ENCODE results near the gene RAP1A. TPM values are rescaled to one million over a fixed set of nuclear protein-coding genes. Genes with fewer than 3 reads are reported as not detected.

RAP1A gene
- total and polyA plus RNA-seq, 11 donors, result 52.6 to 134 (median 99.1) TPM

DNA sequence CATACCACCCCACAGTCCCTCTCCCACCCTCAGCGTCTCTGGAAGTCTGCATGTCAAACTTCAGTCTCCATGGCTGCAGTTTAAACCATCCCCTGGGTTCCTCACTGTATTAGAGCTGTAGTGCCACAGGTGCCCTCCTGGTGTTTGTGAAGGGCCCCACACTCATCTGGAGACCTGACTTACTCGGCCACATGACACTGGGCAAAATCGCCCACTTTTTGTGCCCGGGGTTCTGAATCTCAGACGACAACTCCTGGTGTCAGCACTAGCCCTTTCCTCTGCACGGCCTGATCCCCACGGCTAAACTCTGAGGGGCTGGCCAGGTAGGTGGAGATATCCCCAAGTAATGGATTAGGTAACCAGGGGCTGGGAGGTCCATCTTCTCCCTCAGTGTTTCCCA lies 113.1 kb downstream of the RAP1A start:
- TF ChIP-seq, protein P1, sequence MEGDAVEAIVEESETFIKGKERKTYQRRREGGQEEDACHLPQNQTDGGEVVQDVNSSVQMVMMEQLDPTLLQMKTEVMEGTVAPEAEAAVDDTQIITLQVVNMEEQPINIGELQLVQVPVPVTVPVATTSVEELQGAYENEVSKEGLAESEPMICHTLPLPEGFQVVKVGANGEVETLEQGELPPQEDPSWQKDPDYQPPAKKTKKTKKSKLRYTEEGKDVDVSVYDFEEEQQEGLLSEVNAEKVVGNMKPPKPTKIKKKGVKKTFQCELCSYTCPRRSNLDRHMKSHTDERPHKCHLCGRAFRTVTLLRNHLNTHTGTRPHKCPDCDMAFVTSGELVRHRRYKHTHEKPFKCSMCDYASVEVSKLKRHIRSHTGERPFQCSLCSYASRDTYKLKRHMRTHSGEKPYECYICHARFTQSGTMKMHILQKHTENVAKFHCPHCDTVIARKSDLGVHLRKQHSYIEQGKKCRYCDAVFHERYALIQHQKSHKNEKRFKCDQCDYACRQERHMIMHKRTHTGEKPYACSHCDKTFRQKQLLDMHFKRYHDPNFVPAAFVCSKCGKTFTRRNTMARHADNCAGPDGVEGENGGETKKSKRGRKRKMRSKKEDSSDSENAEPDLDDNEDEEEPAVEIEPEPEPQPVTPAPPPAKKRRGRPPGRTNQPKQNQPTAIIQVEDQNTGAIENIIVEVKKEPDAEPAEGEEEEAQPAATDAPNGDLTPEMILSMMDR (IDR thresholded peaks at IDR 0.05), result no peak
- TF ChIP-seq POLR2A (IDR thresholded peaks at IDR 0.05), result no peak
- no peaks in the 10 kb centered on the region for H3K27me3 ChIP-seq
- peak overlapping the region in 11 of 12 donors; percentile 66 to 100 (median 78) for H3K27ac ChIP-seq
- ATAC-seq, result no peak
- peaks cover 0 to 8% (median 4%) of the 10 kb centered on the region in 9 donors for H3K36me3 ChIP-seq
- H3K4me3 ChIP-seq, result no peak overlapping the region
- DNase-seq, result no peak
- intact Hi-C loops (cut with DNase I), result no loop called here
- H3K9me3 ChIP-seq, result no peaks in the 10 kb centered on the region
- WGBS, 4 donors, result 85 to 91% (median 90%) methylated on average over 7 of the region's 7 CpGs
- peaks cover 23 to 99% (median 84%) of the 10 kb centered on the region in 12 donors for H3K4me1 ChIP-seq

DNA sequence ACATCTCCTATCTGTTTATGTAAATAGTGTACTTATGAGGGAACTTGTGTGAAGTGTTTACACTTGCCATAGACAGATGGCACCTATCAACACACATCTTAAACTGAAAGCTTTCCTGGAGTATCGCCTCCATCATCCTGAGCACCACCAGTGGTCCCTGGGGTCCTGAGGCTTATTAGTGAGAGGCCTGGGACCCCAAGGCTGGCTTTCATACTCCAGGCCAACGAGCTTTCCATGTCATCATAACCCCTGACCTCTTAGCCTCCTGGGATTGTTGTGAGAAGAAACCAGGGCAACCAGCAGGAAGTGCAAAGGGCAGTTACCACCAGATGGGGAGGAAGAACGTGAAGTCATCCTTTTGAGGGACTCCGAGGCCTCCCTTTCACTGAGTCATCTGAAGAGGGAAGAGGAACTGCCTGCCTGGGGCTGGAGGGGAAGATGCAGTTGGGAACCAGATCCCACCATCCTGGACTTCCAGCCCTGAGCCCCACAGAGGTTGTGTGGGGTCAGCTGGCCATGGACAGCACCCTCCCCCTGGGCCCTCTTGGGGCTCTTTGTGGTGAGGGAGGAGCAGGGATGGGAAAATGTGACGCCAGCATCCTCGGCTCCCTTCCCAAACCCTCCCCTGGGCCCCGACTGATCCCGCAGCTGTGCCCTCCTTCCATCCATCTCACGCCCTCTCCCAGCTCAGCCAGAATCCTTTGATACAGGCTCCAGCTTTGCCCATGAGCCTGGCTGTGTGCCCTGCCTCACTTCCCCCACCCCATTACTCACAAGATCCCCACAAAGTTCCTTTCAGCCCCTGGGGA lies 113.8 kb downstream of the RAP1A start:
- peak overlapping the region in 2 of 12 donors; percentile 26 to 28 for H3K4me3 ChIP-seq
- no peaks in the 10 kb centered on the region for H3K27me3 ChIP-seq
- intact Hi-C loops (cut with DNase I), result no loop called here
- DNase-seq, result peak; percentile 77 to 86 (median 81)
- TF ChIP-seq POLR2A (IDR thresholded peaks at IDR 0.05), result peak in 1 of 2 donors; percentile 14
- TF ChIP-seq, protein P1 (IDR thresholded peaks at IDR 0.05), result no peak
- no peaks in the 10 kb centered on the region for H3K9me3 ChIP-seq
- peak overlapping the region; percentile 31 to 100 (median 78) for H3K27ac ChIP-seq
- peaks cover 0 to 8% (median 4%) of the 10 kb centered on the region in 9 donors for H3K36me3 ChIP-seq
- WGBS, 4 donors, result 36 to 55% (median 39%) methylated on average over 9 of the region's 9 CpGs
- peaks cover 23 to 99% (median 88%) of the 10 kb centered on the region in 12 donors for H3K4me1 ChIP-seq
- ATAC-seq, result peak; percentile 16 to 73 (median 62)

DNA sequence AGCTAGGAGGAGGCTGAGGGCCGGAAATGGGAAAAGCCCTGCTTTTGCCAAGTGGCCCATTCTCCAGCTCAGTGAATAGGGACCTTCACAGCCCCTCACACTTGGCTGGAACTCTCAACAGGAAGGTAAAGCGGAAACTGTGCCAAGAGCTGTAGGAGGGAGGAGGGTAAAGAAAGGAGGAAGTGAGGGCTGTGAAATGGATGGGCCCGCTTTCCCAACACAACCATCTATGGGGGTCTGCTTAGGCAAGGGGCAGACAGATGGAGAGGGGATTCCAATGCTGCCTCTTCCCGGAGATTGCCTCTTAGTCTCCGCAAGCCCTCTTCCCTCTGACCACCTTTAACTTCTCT lies 114.4 kb downstream of the RAP1A start:
- 57 to 70% (median 62%) methylated on average over 5 of the region's 5 CpGs for WGBS, 4 donors
- H3K9me3 ChIP-seq, result no peaks in the 10 kb centered on the region
- ATAC-seq, result peak in 1 of 4 donors; percentile 2
- H3K4me3 ChIP-seq, result peak overlapping the region in 2 of 12 donors; percentile 26 to 28
- H3K27ac ChIP-seq, result peak overlapping the region; percentile 31 to 100 (median 78)
- no peaks in the 10 kb centered on the region for H3K27me3 ChIP-seq
- intact Hi-C loops (cut with DNase I), result loop anchor here in 1 of 10 donors (2.0 kb wide), 1 partner anchor 13 kb away; no protein-coding TSS in a partner anchor
- DNase-seq, result no peak
- peaks cover 0 to 8% (median 4%) of the 10 kb centered on the region in 9 donors for H3K36me3 ChIP-seq
- H3K4me1 ChIP-seq, result peaks cover 23 to 95% (median 85%) of the 10 kb centered on the region in 12 donors
- TF ChIP-seq, protein P1 (IDR thresholded peaks at IDR 0.05), result no peak
- TF ChIP-seq POLR2A (IDR thresholded peaks at IDR 0.05), result no peak

DNA sequence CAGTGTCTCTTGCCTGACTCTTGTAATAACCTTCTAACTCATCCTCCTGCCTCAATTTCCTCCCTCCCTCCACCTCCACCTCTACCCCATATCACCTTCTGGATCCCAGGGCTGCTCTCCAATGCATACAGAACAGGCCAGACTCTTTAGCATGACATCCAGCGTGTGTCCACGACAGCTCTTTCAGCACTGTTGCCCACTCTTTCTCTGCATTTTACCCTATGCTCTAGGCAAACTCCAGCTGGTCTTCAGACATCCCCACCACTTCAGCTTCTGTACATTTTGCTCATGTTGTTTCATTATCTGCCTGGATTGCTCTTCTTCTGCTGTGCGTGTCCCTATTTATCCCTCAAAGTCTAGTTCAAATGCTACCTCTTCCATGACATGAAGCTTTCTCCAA lies 114.8 kb downstream of the RAP1A start:
- WGBS, 4 donors, result 80 to 87% (median 85%) methylated on average over 3 of the region's 3 CpGs
- no peak for TF ChIP-seq POLR2A (IDR thresholded peaks at IDR 0.05)
- TF ChIP-seq, protein P1 (IDR thresholded peaks at IDR 0.05), result no peak
- DNase-seq (no peak), ATAC-seq (no peak)
- peak overlapping the region; percentile 31 to 100 (median 78) for H3K27ac ChIP-seq
- peaks cover 23 to 91% (median 81%) of the 10 kb centered on the region in 12 donors for H3K4me1 ChIP-seq
- no peak overlapping the region for H3K4me3 ChIP-seq
- H3K36me3 ChIP-seq, result peaks cover 0 to 8% (median 4%) of the 10 kb centered on the region in 9 donors
- no peaks in the 10 kb centered on the region for H3K27me3 ChIP-seq
- H3K9me3 ChIP-seq, result no peaks in the 10 kb centered on the region
- intact Hi-C loops (cut with DNase I), result loop anchor here in 1 of 10 donors (2.0 kb wide), 1 partner anchor 14 kb away; no protein-coding TSS in a partner anchor
